ENCODE data around the gene MPC1.
"Not testable (repeated sequence)": the region's sequence is repeated elsewhere in the genome, so short reads cannot be mapped to it uniquely, and the experiment has no call there.

MPC1 gene

DNA sequence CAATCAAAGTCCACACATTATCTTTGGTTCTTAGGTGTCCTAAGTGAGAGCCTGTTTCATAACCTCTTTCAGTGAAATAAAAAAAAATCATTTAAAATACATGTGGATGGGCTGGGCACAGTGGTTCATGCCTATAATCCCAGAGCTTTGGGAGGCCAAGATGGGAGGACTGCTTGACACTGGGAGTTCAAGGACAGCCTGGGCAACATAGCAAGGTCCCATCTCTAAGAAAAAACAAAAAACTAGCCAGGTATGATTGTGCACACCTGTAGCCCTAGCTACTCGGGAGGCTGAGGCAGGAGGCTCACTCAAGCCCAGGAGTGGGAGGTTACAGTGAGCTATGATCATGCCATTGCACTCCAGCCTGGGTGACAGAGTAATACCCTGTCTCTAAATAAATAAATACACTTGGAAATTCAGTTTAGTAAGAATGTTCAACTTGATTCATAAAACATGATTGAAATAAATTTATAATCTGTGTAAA lies 3.6 kb downstream of the MPC1 start:
- no peak for FAIRE-seq

DNA sequence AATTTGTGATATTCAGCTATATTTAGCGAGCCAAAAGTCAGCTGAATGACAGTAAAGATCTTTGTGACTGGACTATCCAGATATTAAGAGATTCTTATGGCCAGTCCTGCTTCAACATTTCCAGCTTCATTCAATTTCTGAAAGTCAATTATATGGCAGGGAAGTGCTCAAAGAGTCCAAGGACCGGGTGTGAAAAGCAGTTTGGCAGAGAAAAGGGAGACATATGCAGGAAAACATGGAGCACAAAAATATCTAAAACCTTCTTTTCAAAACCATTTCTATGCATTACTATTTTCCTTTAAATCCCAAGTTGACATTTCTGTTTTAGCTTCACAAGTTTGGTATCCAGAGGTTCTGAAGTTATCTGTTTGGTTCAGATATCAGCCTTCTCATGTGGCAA lies 5.0 kb downstream of the MPC1 start:
- no peak for FAIRE-seq

DNA sequence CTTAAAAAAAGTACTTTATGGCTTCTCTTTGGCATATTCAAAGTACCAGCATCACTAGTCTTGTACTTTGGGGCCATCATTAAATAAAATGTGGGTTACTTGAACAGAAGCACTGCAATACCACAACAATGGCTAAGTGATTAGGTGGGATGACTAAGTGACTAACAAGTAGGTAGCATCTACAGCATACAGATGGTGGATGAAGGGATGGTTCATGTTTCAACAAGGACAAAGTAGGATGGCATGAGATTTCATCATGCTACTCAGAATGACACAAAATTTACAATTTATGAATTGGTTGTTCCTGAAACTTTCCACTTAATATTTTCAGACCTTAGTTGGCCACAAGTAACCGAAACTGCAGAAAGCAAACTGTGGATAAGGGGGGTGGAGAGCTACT lies 7.7 kb downstream of the MPC1 start:
- no peak for FAIRE-seq

DNA sequence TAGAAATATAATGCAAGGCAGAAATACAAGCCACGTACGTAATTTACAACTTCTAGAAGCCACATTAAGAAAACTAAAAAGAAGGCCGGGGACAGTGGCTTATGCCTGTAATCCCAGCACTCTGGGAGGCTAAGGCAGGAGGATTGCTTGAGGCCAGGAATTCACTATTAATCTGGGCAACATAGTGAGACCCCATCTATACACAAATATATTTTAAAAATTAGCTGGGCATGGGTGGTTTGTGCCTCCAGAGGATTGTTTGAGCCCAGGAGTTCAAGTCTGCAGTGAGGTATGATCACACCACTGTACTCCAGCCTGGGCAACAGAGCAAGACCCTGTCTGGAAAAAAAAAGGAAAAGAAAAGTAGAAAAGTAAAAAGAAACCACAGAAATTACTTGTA lies 12.3 kb downstream of the MPC1 start:
- FAIRE-seq = no peak

DNA sequence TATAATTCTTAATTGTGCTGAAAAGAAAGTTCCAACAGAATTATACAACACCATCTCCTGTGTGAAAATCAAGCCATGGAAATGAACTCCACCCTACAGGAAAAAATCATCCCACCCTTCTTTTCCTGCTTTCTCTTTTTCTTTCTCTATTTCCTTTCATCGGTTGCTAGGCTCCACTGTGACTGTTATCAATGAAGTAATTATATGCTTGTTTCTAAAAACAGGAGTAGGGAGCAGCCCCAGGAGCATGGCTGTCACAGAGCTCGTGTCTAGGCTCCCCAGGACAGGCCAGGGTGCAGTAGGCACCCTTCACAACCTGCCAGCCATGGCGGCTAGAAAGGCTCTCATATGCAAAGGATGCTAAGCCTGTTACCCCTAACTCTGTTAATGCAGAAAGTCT lies 13.0 kb downstream of the MPC1 start:
- FAIRE-seq = no peak

DNA sequence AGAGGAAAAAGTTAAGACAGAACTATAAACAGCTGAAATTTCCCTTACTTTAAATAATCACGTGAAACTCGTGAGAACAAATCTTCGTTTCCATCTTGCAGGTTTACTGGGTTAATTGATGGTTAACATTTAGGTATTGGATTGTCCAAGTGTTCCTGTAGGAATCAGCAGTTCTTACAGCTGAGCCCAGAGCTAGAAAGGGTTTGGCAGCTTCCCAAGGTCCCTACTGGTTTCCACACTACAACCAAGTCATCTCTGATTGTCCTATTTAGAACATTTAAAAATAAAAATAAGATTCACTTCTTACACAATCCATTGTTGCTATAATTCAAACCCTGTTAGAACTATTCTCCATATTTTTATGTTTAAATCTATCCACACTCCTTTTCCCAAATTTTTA lies 15.8 kb downstream of the MPC1 start:
- no peak for FAIRE-seq

DNA sequence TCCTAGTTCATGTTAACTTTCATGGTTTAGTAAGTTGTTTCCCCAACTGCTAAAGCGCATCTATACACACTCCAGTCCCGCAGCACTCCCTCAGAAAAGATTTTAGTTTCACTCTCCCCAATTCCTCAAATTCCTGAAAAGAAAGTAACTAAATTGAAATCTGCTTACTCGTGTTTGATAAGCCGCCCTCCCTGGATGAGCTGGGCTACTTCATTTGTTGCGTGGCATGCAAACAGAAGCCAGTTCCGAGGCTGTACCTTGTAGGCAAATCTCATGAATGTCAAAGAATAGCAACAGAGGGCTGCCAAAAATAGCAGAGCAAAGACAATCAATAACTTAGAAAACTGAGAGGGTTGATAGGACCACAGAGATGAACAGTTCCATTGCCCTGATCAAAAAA lies 16.9 kb downstream of the MPC1 start:
- no peak for FAIRE-seq

DNA sequence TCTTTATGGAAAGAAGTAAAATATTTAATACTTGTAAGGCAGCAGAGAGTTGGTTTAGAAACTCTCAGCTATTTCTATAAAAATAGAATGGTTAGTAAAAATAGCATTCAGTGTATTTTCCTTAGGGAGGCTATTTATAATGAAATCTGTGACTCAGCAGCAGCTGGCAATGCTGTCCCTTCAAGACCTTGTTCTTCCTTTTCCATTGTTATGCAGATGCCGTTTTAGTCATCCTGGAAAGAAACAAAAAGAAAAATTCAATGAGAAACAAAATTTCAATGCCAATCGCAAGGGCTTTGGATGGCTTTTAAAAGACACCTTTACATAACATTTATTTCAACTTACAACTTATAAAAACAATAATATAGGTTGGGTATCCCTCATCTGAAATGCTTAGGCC lies 17.5 kb downstream of the MPC1 start:
- no peak for FAIRE-seq

DNA sequence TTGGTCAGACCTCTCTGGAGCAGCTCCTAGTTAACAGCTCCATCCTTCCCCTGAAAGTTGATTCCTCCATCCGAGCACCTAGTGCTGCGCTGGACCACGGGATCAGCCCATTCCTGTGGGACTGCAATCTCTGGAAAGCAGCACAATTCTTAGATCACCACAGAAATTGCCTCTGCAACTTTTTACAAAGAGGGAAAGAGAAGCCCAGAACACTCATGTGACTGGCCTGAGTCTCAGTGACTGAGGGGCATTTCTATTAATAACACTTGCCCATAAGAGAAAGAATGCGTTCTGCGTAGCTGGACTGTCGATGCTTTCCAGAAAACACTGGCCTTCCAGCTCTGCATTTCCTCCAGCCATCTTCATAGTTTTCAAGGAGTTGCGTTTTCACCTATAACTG lies 18.3 kb downstream of the MPC1 start:
- no peak for FAIRE-seq

DNA sequence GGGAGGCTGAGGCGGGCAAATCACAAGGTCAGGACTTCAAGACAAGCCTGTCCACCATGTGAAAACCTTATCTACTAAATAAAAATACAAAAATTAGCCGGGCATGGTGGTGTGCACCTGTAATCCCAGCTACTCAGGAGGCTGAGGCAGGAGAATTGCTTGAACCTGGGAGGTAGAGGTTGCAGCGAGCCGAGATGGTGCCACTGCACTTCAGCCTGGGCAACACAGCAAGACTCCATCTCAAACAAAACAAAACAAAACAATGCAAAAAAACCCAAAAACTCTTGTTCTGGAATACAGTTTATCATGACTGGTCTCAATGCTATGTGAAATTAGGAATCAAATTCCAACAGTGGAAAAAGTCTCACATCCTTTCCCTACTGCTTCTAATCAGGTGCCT lies 20.3 kb downstream of the MPC1 start:
- FAIRE-seq = not testable (repeated sequence)

DNA sequence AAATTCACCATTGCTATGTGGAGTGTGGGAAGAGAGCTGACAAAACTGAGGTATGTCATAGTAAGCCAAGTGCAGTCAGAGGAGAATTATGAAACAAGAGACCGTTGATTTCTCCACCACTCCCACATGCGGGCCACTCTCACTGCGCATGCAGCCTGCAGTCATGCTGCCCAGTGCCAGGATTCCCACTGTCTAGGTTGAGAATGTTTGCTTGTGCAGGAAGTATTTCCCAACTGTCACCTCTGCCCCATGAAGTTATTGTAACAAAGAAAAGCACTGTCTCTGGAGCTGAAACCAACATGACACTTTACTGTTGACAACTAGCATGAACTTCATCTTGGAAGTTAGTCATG lies 21.7 kb downstream of the MPC1 start:
- no peak for FAIRE-seq

DNA sequence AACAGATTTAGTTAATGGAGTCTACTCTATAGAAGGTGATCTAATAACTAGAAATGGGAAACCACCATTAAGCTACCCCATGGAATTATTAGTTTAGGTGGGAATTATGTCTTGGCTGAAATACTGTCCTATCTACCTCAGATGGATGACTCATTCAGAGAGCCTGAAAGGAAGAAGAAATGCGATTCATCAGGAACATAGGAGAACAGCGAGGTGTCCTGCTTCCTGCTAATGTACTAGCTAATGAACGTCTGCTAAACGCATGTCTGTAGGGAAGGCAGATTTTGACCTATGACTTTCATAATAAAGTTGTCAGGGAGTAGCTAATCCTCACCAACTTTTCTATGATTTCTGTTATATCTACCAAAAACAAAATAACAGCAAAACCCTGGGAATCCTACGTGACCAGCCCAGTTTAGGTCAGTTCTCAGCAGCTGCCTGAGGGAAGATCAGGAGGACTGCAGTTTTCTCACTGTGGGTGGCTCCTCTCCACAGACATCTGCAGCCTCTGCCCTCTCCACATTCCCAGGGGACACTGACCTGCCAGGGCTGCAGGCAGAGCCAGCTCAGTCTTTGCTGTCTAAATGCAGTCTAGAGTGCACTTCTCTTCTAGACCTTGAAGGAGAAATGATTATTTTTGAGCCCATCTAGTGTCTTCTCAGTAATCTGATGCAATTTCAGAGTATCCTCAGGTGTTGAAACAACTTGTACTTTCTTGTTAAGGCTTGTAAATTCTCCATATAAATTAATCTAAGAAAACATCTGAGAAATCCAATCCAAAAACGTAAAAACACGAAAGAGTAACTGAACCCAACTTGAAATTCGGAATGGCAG lies 22.3 kb downstream of the MPC1 start:
- no peak for FAIRE-seq

DNA sequence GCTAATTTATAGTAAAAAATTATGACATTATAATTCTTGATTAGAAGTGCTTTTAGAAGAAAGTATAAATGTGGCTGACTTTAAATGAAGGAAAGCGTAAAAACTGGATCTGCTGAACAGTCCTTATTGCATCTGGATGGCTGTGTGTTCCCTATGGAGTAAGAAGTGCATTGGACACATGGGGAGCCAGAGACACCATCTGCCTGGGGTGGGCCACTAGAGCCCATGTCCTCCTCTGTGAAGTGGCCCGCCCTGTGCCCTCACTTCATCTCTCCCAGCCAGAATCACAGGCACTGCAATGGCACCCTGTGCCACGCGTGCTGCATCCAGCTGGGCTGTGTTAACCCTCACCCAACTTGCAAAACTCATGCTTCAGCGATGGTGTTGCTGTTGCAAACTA lies 27.2 kb downstream of the MPC1 start:
- FAIRE-seq = no peak

DNA sequence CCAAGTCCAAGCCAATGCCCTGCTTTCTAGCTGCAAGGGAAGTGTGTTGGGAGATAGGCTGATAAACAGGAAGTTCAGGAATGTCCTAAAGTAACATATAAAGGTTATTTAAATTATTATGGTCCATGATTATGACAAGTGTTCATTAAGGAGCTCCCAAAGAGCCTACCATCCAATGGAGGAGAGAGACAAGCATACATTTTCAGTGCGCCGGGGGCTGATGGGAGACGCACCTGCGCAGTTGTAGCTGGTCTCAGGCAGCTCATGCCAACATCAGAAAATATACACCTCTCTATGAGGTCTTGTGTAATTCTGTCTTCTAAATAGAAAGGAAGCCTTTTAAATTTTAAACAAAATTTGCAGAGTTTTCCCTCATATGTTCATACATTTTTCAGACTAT lies 27.8 kb downstream of the MPC1 start:
- no peak for FAIRE-seq

DNA sequence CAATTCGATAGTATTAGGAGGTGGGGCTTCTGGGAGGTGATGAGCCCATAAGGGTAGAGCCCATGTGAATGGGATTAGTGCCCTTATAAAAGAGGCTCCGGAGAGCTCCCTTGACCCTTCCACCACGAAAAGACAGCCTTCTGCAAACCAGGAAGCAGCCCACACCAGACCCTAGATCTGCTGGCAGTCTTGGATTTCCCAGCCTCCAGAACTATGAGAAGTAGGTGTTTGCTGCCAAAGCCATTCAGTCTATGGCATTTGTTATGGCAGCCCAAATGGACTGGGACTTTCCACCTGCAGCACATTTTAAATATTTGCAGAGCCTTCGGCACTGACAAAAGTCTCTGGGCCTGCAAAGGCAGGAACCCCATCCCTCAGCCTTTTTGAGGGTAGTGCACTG lies 28.6 kb downstream of the MPC1 start:
- no peak for FAIRE-seq

DNA sequence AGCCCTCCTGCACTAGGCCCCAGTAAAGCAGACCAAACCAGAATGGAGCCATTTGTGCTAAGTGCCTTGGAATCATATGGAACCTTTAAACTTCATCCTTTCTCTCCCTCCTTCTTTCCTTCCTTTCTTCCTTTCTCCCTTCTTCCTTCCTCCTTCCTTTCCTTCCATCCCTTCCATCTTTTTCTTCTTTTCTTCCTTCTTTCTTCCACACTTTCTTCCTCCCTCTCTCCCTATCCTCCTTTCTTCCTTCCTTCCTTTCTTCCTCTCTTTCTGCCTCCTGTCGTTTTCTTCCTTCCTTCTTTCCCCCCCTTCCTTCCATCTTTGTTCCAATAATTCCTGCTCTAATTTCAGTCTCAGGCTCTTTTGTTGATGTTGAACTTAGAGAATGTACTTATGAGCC lies 29.2 kb downstream of the MPC1 start:
- no peak for FAIRE-seq

DNA sequence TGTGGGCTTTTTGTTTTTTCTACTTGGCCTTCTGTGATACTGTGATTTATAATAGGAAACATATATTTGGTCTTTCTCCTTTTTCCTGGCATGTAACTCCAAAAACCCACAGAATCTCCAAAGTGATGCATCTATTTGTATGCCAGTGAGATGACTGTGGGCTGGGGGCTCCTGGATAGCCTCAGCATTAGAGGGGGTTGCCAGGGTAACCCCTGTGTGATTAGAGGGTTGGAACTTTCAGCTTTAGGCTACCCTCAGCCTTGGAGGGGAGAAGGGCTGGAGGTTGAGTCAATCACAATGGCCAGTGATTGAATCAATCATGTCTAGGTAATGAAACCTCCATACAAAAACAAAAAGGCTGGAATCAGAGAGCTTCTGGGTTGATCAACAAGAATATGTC lies 29.8 kb downstream of the MPC1 start:
- no peak for FAIRE-seq

DNA sequence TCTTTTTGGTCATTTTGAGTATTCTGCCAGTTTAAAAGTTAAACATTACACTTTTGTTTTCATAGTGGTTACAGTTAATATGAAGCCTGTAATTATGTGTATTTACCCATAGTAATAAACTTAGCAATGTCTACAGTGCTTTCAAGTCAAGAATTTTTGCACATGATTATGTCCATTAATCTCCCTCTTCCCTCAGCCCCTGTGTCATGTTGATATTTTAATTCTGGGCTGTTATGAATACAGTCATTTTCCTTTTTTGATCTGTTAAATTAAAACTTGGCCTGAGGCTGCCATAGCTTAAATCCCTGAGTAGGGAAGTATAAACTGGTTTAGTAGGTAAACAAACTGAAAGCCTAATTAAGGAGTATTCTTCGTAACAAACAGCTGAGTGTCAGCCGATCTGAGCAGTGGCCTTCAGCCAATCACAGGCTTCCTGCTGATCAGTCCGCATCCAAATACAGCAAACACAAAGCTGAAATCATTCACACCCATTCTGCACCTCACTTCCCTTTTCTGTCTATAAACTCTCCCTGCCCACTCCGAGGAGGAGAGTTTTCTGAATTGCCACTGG lies 30.9 kb downstream of the MPC1 start:
- no peak for FAIRE-seq

DNA sequence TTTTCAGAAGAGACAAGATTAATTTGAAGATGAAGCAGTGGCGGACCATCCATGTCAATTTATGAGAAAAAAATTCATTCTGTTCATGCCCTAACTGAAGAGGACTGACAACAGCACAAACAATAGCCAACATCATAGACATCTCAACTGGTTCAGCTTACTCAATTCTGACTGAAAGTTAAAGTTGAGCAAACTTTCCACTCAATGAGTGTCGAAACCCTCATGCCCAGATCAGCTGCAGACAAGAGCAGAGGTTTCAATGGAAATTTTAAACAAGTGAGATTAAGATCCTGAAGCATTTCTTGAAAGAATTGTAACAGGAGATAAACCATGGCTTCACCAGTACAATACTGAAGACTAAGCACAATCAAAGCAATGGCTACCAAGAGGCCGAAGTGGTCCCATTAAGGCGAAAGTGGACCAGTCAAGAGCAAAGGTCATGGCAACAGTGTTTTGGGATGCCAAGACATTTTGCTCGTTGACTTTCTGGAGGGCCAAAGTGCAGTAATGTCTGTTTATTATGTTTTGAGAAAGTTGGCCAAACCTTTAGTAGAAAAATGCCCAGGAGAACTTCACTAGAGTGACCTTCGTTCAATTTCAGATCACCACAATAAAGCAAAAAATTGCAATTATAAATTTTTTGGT lies 34.3 kb downstream of the MPC1 start:
- FAIRE-seq = no peak

DNA sequence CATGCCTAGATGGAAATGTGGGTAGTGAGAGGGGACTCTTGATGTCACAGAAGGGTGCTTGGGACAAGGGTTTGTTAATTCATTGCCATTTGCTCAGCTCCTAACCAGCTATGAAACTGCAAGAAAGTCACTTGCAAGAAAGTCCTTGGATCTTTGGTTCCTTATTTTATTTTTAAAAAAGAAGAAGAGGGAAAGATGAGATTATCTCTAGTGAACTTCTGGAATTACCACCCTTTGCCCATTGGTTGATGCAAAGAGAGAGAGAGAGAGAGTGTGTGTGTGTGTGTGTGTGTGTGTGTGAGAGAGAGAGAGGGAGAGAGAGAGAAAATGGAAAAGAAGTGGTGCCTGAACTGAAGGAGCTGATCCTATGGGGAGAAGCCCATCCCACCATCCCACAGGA lies 35.8 kb downstream of the MPC1 start:
- no peak for FAIRE-seq

DNA sequence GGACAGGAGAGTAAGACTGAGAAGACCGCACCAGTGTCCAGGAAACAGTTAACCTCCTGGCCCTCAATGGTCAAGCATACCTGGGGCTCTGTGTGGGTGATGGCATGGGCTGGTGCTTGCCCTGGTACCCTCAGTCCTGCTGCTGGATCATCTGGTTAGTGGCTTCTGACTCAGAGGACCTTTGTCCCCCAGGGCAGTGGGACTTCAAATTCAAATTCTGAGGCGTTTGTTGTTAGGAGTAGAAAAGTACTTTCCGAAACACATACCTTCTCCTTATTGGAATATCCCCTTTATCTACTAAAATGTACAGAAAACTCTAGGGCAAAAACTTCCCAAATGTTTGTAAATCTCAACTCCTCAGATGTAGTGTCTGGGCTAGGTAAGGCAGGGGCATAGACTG lies 36.3 kb downstream of the MPC1 start:
- no peak for FAIRE-seq

DNA sequence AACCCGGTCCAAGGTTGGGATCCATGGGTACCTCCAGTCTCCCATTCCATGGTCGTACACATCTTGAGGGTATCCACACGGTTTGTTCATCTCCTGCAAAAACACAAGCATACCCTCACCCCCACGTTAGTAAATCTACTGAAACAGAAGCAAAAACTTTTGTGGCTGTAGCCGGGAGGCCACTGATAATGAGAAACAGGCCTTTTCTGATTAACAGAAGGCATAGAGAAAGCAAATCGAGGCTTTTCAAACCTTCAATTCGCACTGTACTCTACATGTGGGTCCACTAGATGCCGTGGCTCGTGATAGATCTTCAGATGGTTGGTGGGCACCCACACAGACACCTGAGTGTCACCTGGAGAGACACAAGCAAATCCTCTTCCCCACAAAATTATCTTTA lies 37.1 kb downstream of the MPC1 start:
- FAIRE-seq = not testable (repeated sequence)

DNA sequence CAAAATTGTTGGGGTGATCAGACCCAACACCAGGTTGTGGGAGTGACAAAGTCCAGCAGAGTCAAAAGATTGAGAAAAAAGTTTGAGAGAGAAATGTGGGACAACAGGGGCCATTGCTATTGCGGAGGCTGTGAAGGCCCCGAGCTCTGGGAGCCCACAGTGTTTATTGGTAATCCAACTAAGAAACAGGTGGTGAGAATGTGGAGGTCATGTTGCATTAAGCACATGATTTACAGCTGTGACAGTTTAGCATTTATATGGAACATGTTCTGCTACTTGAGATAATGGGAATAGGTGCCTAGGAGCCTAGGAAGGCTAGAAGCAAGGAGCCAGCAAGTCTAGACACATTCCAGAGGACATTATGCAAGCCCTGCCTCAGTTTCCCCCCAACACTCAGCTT lies 37.8 kb downstream of the MPC1 start:
- not testable (repeated sequence) for FAIRE-seq

DNA sequence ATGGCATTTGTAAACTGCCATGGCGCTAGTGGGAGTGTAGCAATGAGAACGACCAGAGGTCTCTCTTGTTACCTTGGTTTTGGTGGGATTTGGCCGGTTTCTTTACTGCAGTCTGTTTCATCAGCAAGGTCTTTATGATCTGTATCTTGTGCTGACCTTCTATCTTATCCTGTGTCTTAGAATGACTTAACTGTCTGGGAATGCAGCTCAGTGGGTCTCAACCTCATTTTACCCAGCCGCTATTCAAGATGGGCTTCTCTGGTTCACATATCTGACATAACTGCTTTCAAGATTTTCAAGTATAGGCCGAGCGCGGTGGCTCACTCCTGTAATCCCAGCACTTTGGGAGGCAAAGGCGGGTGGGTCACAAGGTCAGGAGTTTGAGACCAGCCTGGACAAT lies 38.5 kb downstream of the MPC1 start:
- no peak for FAIRE-seq

DNA sequence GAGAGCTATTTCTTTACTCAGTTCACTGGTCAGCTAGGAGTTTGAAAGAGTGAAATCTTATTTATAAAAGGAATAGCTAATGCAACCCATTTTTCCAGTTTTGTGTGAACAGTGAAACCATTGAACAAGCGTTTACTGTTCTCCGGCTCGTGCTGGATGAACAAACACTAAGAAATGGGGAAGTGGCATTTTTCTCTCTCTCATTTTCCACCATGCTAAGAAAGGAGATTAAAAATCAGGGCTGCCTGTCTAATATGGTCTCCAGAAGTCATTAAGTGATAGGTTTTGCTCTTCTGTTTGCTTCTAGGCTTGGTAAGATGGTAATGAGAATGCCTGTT lies 39.6 kb downstream of the MPC1 start:
- FAIRE-seq = no peak

Measured in A204.1 (cell line).